ENCODE measurements around the gene ASTN1.

The ASTN1 gene

DNA sequence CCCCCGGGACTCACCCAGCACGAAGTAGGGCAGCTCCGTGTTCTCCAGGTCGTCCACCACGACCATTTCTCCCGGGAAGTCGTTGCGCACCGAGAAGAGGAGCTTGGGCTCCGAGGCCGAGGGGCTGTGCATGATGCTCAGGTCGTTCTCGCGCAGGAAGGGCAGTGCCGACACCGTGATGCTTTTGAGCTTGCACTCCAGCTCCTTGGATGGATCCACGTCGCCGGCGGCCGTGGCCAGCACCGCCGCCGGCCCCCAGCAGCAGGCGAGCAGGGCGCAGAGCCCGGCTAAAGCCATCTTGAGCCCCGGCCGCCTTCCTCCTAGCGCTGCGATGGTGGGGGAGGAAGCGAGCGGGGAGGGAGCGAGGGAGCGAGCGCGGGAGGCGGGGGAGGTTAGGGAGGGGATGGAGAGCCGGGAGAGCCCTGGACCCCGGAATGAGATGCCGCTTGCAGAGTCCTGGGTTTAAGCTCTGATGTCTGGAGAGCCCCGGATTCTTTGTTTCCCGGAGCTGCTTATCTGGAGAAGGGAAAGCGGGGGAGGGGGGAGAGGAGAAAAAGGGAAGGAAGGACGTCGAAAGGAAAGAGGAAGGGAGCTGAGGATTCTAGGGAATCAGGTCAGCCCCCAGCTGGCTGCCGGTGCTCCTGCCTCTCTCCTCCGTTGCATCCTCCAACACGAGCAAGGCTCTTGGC is at the start of gene ASTN1:
ASTN1 (minus strand) TSS at position 333 of the 689 bp plus-strand sequence; CDS start at position 297, 36 bp downstream.
- DNase-seq (ENCODE audit: low read depth) = no peak
- TF ChIP-seq, protein P1, sequence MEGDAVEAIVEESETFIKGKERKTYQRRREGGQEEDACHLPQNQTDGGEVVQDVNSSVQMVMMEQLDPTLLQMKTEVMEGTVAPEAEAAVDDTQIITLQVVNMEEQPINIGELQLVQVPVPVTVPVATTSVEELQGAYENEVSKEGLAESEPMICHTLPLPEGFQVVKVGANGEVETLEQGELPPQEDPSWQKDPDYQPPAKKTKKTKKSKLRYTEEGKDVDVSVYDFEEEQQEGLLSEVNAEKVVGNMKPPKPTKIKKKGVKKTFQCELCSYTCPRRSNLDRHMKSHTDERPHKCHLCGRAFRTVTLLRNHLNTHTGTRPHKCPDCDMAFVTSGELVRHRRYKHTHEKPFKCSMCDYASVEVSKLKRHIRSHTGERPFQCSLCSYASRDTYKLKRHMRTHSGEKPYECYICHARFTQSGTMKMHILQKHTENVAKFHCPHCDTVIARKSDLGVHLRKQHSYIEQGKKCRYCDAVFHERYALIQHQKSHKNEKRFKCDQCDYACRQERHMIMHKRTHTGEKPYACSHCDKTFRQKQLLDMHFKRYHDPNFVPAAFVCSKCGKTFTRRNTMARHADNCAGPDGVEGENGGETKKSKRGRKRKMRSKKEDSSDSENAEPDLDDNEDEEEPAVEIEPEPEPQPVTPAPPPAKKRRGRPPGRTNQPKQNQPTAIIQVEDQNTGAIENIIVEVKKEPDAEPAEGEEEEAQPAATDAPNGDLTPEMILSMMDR (IDR thresholded peaks at IDR 0.05; ENCODE audit: insufficient read depth, low read depth, low read length, missing control alignments) = no peak
- no peak within 1 kb of the TSS for H3K4me3 ChIP-seq (ENCODE audit: low read length)

DNA sequence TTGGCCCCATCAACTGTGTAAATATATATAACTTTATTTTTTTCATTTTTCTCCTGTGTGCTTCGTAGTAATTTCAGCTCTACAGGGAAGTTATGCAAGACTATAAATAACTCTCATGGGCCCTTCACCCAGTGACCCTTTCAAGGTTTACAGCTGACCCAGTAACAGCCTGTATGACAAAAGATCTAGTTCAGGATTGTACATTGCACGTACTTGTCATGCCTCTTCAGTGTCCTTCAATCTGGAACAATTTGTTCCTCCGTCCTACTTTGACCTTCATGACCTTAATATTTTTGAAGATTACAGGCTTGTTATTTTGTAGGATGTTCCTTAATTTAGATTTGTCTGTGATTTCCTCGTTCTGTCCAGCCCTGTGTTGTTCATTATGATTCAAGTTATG is 46.7 kb upstream of the ASTN1 start:
- no peak overlapping the region for H3K4me3 ChIP-seq (ENCODE audit: low read length)
- TF ChIP-seq, protein P1 (IDR thresholded peaks at IDR 0.05; ENCODE audit: insufficient read depth, low read depth, low read length, missing control alignments) = no peak
- DNase-seq (ENCODE audit: low read depth) = no peak

DNA sequence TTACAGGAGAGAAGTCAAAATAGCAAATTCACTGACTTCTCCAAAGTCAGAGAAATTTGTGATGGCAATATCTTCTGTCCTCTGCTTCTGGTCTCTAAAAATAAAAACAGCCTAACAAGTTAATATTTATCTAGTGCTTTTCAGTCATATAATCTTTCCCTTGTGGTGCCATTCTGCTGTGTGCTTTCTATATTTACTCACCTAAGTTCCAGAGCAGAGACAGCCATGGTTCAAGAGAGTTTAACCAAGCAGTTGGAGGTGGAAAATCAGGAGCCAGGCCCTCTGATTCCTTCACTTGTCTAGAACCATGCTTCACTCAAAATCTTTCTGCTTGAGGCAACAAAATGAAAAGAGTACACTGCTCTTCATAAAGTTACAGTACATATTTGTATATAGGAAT is 45.6 kb upstream of the ASTN1 start:
- no peak for DNase-seq (ENCODE audit: low read depth)
- TF ChIP-seq, protein P1 (IDR thresholded peaks at IDR 0.05; ENCODE audit: insufficient read depth, low read depth, low read length, missing control alignments) = no peak
- H3K4me3 ChIP-seq (ENCODE audit: low read length) = no peak overlapping the region

DNA sequence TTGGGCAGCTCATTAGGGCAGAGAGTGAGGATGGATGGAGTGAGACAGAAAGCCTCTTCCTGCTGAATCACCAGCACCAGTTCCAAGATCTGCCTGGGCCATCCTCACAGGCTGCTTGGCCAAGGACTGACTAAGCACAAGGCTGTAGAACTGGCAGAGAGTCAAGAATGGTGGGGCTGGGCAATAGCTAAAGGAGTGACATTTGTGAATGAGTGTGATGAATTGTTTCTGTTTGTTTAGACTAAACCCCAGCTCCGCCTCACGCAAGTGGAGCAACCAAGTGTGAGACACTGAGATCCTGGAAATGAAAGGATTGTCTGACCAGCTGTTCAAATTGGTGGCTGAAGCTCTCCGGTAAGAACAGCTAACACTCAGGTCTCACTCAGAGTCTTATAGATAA is 44.8 kb upstream of the ASTN1 start:
- no peak overlapping the region for H3K4me3 ChIP-seq (ENCODE audit: low read length)
- DNase-seq (ENCODE audit: low read depth) = peak; percentile 100
- TF ChIP-seq, protein P1 (IDR thresholded peaks at IDR 0.05; ENCODE audit: insufficient read depth, low read depth, low read length, missing control alignments) = no peak

DNA sequence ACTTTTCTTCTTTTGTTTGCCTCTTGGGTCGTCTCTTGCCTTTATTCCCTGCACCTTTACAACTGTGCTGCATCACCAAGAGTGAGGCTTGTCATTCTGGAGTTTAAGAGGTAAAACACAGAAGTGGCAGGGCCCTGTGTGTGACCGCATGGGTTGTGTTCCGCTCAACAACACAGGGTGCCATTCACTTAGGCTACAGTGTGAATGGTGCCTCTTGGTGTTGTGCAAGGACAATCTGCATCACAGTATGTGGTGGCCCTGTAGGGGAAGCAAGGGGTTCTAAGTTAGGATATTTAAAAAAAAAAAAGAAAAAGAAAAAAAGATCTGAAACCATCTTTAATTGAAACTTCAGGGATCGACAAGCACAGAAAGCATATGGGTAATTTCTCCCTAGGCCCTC is 44.4 kb upstream of the ASTN1 start:
- no peak overlapping the region for H3K4me3 ChIP-seq (ENCODE audit: low read length)
- TF ChIP-seq, protein P1 (IDR thresholded peaks at IDR 0.05; ENCODE audit: insufficient read depth, low read depth, low read length, missing control alignments) = no peak
- peak; percentile 6 for DNase-seq (ENCODE audit: low read depth)

DNA sequence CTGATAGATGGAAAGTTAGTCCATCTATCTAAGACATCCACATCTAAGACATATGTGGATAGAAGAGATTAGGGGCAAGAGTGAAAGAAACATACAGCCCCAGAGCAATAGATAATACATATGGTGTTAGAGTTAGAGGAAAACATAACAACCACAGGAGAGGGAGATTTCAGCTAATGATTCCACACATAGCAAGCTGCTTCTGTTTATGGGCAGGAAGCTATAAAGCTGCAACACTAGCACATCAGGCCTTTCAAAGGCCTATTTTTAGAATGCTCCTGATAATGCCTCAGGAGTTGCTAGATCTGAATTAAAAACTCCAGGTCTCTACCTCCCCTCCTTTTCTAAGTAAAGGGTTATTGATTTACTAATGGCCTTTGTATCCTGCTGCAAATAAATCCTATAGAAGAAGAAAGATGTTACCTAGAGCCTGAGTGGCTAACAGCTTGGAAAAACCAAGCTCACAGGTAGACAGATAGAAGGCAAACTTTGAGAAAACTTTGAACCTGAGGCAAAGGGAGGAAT is 42.4 kb upstream of the ASTN1 start:
- DNase-seq (ENCODE audit: low read depth) = no peak
- TF ChIP-seq, protein P1 (IDR thresholded peaks at IDR 0.05; ENCODE audit: insufficient read depth, low read depth, low read length, missing control alignments) = no peak
- no peak overlapping the region for H3K4me3 ChIP-seq (ENCODE audit: low read length)

DNA sequence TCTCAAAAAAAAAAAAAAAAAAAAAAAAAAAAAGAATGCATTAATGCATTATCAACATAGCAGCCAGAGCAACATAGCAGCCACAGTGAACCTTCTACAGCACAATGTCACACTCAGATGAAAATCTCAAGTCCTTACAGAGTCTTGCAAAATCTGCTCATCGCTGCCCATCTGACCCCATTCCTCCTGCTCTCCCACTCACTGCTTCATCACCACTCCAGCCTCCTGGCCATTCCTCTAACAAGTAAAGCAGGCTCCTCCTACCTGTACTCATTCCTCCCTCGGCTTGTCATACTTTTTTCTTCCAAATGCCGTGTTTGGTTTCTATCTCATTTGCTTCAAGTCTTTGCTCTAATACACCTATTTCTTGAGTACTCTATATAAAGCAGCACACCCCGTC is 35.8 kb upstream of the ASTN1 start:
- H3K4me3 ChIP-seq (ENCODE audit: low read length) = no peak overlapping the region
- peak; percentile 37 for DNase-seq (ENCODE audit: low read depth)
- TF ChIP-seq, protein P1 (IDR thresholded peaks at IDR 0.05; ENCODE audit: insufficient read depth, low read depth, low read length, missing control alignments) = no peak

All from epithelial cell of esophagus (primary cell).